DMS153 treated with DMSO at 0.1 percent for 48 hours (cell line): Measurements from ENCODE around the gene STRN3.
A peak's percentile ranks its signal among the peaks of the same experiment; 100 is the strongest.

Experiments used
- DNase-seq: peaks from one replicate; lab custom pipeline; 2025; ENCODE audit not compliant: unreplicated experiment; lab: John Stamatoyannopoulos, UW

Gene STRN3

GRCh38 chr14:30874999-30875787, 151.0 kb downstream of the STRN3 start:
- DNase-seq, result no peak

- DNase-seq, result peak; percentile 10
Observed at GRCh38 chr14:30874120-30874998, 151.8 kb downstream of the STRN3 start, which contains the start of gene COCH. Gene COCH (plus strand): TSS chr14:30874559. CDS start chr14:30874939, 380 bp downstream.

GRCh38 chr14:30873308-30874119, 152.7 kb downstream of the STRN3 start:
- DNase-seq, result no peak

GRCh38 chr14:30872602-30873001, 153.6 kb downstream of the STRN3 start:
- DNase-seq, result no peak

- DNase-seq, result no peak
Observed at GRCh38 chr14:30869551-30870155, 156.5 kb downstream of the STRN3 start.

- no peak for DNase-seq
Observed at GRCh38 chr14:30868736-30869135, 157.4 kb downstream of the STRN3 start.

- no peak for DNase-seq
Observed at GRCh38 chr14:30864934-30865333, 161.2 kb downstream of the STRN3 start.

GRCh38 chr14:30861200-30861599, 165.0 kb downstream of the STRN3 start:
- no peak for DNase-seq

- DNase-seq, result no peak
Observed at GRCh38 chr14:30855345-30856037, 170.7 kb downstream of the STRN3 start.

- no peak for DNase-seq
Observed at GRCh38 chr14:30854492-30854891, 171.7 kb downstream of the STRN3 start.

GRCh38 chr14:30853946-30854345, 172.2 kb downstream of the STRN3 start:
- no peak for DNase-seq

- no peak for DNase-seq
Observed at GRCh38 chr14:30849983-30850382, 176.2 kb downstream of the STRN3 start.

- no peak for DNase-seq
Observed at GRCh38 chr14:30849354-30849753, 176.8 kb downstream of the STRN3 start.

- DNase-seq, result no peak
Observed at GRCh38 chr14:30848449-30849240, 177.5 kb downstream of the STRN3 start.
